T-helper 1 cell treated with Interleukin-12 subunit alpha and Interleukin-12 subunit beta and Interleukin-4 antibody, amounts not matched to agents 30 μg/mL and 1 μg/mL, for 36 hours (primary cell): ENCODE results near the gene ENDOD1.

Source experiments
- H3K27ac Mint-ChIP-seq: one replicate; pipeline ENCODE4 v1.8.0; 2021; ENCODE audit warnings: mild to moderate bottlenecking, mixed read lengths
- H3K27me3 Mint-ChIP-seq: one replicate; pipeline ENCODE4 v1.8.0; 2021; ENCODE audit warnings: low read depth, mixed read lengths
- H3K36me3 Mint-ChIP-seq: one replicate; pipeline ENCODE4 v1.8.0; 2021; ENCODE audit warnings: low read depth, mixed read lengths
- H3K4me1 Mint-ChIP-seq: one replicate; pipeline ENCODE4 v1.8.0; 2021; ENCODE audit warnings: low read depth, mixed read lengths
- H3K4me3 Mint-ChIP-seq: one replicate; pipeline ENCODE4 v1.8.0; 2021; ENCODE audit warnings: mild to moderate bottlenecking, moderate library complexity, mixed read lengths
- H3K9me3 Mint-ChIP-seq: one replicate; pipeline ENCODE4 v1.8.0; 2021; ENCODE audit warnings: mixed read lengths

ENDOD1 gene

DNA sequence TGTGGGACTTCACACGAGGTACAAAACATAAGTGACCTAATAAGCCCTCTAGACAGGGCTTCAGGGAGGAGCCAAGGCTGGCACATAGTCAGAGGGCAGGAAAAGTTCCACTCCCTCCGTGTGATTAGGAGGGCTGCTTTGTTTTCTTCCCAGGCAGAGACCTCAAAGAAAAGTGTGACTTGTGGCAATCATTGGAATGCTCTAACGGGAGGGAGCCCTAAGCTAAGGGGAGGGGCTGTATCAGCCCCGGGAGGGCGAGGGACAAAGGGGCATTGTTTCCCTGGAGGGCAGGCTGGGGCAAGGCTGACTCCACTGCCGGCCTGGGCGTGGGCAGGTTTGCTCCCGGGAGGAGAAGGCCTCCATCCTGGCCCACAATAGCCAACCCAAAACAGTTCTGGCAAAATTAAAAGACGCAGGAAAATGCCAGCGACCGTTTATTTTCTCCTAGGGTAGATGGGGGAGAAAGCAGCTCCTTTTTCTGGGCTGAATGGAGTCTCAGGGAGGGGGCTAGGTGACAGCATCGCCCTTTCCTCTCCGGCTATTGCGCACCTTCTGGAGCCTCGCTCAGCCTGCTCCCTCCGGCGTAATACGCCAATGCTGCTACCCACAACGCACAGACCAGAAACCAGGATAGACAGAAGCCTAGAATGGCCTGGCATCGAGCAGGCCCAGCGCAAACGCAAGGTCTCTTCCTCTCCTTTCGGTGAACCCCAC, 60.2 kb downstream of the ENDOD1 start:
- no peaks in the 10 kb centered on the region for H3K36me3 Mint-ChIP-seq
- no peaks in the 10 kb centered on the region for H3K9me3 Mint-ChIP-seq
- H3K4me1 Mint-ChIP-seq: peaks cover 31% of the 10 kb centered on the region
- H3K4me3 Mint-ChIP-seq: peak overlapping the region; percentile 84
- peak overlapping the region; percentile 84 for H3K27ac Mint-ChIP-seq
- peaks cover 3% of the 10 kb centered on the region for H3K27me3 Mint-ChIP-seq

DNA sequence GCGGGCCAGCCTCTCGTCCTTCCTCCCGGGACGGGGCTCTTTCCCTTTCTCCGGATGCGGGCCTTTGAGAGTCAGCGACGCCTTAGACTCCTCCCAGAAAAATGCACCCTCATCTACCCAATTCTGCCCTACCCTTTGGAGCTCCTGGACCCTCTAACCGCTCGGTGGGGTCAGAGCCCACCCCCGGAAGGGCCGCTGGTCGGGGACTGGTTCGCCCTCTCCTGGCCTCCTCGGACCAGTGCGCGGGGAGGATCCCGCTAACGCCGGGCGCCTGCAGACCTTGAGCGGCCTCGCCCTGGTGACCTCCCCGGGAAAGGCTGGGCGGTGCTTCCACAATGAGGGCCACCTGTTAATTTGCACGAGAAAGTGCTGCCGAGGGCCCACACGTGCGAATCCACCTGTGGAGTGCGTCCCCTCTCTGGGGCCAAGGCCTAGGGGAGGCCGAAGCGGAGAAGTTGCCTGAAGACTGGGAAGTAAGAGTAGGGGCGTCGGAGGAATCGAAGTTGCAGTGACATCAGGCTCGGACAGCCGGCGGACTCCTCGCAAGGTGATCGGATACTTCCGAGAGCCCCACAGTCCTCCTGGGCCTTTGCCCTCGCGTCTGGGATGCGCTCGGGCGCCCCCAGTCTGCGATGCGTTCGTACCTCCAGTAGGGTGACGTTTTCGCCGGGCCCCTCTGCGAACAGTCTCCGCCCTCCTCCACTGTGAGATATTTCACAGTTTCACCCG, 61.5 kb downstream of the ENDOD1 start:
- H3K36me3 Mint-ChIP-seq: no peaks in the 10 kb centered on the region
- peaks cover 3% of the 10 kb centered on the region for H3K27me3 Mint-ChIP-seq
- H3K27ac Mint-ChIP-seq: peak overlapping the region; percentile 84
- H3K4me1 Mint-ChIP-seq: peaks cover 32% of the 10 kb centered on the region
- H3K4me3 Mint-ChIP-seq: peak overlapping the region; percentile 84
- H3K9me3 Mint-ChIP-seq: no peaks in the 10 kb centered on the region

DNA sequence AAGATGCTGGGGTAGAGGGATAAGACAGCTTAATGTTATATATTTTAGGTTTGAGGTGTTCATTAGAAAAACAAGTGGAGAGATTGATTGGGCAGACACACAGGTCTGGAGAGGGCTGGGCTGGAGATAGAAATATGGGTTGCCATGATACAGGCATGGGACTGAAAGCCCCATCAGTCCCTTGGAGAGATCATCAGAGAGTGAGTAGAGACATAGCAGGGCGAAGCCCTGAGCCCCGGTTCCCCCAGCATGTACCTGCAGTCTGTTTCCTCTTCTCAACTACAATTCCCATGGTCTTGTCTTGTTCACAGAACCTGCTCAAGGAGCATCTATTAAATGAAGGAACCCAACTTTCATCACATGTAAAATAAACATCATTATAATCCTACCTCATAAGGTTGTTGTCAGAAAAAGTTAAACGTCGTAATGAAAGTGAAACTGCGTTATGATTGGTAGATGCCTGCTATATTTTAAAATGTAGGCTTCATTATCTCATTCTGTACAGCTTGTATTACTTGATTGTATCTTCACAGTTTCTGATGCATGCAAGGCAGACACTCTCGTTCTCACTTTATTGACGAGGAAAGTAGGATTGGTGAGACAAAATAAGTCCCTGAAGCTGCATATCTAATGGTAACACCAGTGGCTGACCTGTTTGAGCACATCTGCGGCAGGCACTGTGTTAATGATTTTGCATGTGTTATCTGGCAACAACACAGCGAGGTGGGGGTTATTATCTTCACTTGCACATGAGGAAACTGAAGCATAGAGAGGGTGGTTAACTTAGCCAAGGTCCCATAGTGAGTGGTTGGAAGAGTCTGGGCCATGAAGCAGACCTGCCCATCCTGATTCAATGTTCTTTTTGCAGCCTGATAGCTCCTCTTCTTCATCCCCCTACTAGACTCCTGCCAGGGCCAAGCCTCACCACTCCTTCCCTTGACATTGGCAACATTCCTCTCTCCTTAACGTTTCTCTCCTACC, 63.5 kb downstream of the ENDOD1 start:
- no peaks in the 10 kb centered on the region for H3K27me3 Mint-ChIP-seq
- peak overlapping the region; percentile 87 for H3K4me3 Mint-ChIP-seq
- H3K27ac Mint-ChIP-seq: peak overlapping the region; percentile 91
- peaks cover 3% of the 10 kb centered on the region for H3K36me3 Mint-ChIP-seq
- H3K9me3 Mint-ChIP-seq: no peaks in the 10 kb centered on the region
- H3K4me1 Mint-ChIP-seq: peaks cover 37% of the 10 kb centered on the region

- peaks cover 4% of the 10 kb centered on the region for H3K36me3 Mint-ChIP-seq
- no peaks in the 10 kb centered on the region for H3K9me3 Mint-ChIP-seq
- H3K27ac Mint-ChIP-seq: peak overlapping the region; percentile 91
- H3K4me1 Mint-ChIP-seq: peaks cover 39% of the 10 kb centered on the region
- peak overlapping the region; percentile 87 for H3K4me3 Mint-ChIP-seq
- no peaks in the 10 kb centered on the region for H3K27me3 Mint-ChIP-seq
Measured at GRCh38 chr11:95153857-95154246, 64.2 kb downstream of the ENDOD1 start.

DNA sequence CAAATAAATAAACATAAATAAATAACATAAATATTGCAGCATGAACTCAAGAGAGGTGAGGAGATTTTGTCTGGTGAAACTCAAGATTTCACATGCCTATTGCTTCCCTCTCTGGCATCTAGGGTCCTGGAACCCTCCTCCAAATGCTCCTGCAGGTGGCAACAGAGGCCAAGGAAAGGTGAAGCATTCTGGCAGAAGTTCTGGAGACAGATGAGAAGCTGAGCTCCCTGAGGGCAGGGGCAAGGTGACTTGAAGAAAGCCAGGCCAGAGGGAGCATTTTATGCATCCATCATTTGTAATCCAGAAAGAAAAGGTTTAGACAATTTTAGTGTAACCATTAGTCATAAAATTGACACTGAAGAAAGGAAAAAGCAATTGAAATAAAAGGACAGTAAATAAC, 64.9 kb downstream of the ENDOD1 start:
- Mint-ChIP-seq H3K4me1 (peaks cover 39% of the 10 kb centered on the region), H3K4me3 (no peak overlapping the region), H3K27ac (peak overlapping the region; percentile 37)

DNA sequence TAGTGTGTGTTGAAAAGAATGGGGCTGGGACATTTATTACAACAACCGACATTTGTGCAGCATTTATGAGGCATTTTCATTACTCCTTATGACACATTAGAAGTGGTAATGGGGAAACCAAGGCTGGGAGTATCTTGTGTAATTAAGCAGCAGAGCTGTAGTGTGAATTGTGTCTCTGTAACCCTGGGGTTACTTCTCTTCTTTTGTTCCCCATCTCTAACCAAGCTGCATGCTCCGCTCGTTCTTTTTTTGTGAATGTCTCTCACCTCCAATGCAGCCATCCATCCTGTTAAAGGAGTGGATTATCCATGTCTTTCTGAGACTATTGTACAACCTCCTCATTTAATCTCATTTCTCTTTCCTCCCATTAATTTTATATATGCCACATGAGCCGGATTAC, 65.7 kb downstream of the ENDOD1 start:
- H3K27ac Mint-ChIP-seq: no peak overlapping the region
- H3K9me3 Mint-ChIP-seq: no peaks in the 10 kb centered on the region
- H3K36me3 Mint-ChIP-seq: peaks cover 4% of the 10 kb centered on the region
- no peak overlapping the region for H3K4me3 Mint-ChIP-seq
- peaks cover 39% of the 10 kb centered on the region for H3K4me1 Mint-ChIP-seq
- no peaks in the 10 kb centered on the region for H3K27me3 Mint-ChIP-seq

More for the DNA sequence above, 64.9 kb downstream of the ENDOD1 start:
- no peaks in the 10 kb centered on the region for H3K9me3 Mint-ChIP-seq
- peaks cover 4% of the 10 kb centered on the region for H3K36me3 Mint-ChIP-seq
- no peaks in the 10 kb centered on the region for H3K27me3 Mint-ChIP-seq

- H3K4me1 Mint-ChIP-seq: peaks cover 39% of the 10 kb centered on the region
- no peak overlapping the region for H3K27ac Mint-ChIP-seq
- no peak overlapping the region for H3K4me3 Mint-ChIP-seq
- H3K9me3 Mint-ChIP-seq: no peaks in the 10 kb centered on the region
- no peaks in the 10 kb centered on the region for H3K27me3 Mint-ChIP-seq
- H3K36me3 Mint-ChIP-seq: peaks cover 6% of the 10 kb centered on the region
Measured at GRCh38 chr11:95156133-95156721, 66.6 kb downstream of the ENDOD1 start.

- no peak overlapping the region for H3K27ac Mint-ChIP-seq
- H3K9me3 Mint-ChIP-seq: no peaks in the 10 kb centered on the region
- H3K27me3 Mint-ChIP-seq: no peaks in the 10 kb centered on the region
- peaks cover 10% of the 10 kb centered on the region for H3K36me3 Mint-ChIP-seq
- no peak overlapping the region for H3K4me3 Mint-ChIP-seq
- peaks cover 34% of the 10 kb centered on the region for H3K4me1 Mint-ChIP-seq
Measured at GRCh38 chr11:95156916-95157541, 67.4 kb downstream of the ENDOD1 start.

DNA sequence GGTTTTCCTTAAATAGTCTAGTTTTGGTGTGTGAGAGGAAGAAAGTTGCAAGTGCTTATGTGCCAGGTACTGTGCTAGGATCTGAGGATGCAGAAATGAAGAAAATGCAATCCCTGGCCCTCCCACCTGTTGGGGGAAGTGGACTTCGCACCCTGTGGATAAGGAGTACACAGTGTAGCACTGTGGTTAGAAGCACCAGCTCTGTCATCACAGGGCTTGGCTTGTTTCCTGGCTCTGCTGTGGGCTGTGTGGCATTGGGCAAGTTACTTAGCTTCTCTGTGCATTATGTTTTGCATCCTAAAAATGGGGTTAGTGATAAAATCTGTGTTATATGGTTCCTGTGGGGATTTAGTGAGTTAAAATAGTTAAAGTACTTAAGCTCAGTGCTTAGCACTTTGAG, 68.2 kb downstream of the ENDOD1 start:
- Mint-ChIP-seq H3K27ac (peak overlapping the region; percentile 10), H3K36me3 (peaks cover 10% of the 10 kb centered on the region), H3K4me1 (peaks cover 32% of the 10 kb centered on the region), H3K27me3 (no peaks in the 10 kb centered on the region), H3K9me3 (no peaks in the 10 kb centered on the region), H3K4me3 (peak overlapping the region; percentile 3)

DNA sequence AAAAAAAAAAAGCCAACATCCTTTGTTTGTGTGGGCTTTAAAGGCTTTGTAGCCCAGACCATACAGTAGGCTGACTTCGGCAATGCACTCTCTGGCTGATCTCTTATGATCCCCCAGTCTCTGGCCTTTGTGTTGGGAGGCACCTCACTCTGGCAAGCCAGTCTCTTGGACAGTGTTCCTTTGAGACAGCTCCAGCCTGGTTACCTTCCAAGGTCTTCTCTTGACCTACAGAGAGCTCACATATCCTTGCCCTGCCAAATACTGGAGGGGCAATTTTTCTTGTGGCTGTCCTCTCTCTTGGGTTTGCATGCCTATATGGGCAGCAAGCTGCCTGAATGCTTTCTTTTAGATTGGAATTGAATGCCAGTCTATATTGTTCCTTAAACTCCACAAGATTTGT, 71.6 kb downstream of the ENDOD1 start:
- Mint-ChIP-seq H3K36me3 (peaks cover 12% of the 10 kb centered on the region), H3K27ac (no peak overlapping the region), H3K9me3 (no peaks in the 10 kb centered on the region), H3K27me3 (no peaks in the 10 kb centered on the region), H3K4me3 (no peak overlapping the region), H3K4me1 (peaks cover 24% of the 10 kb centered on the region)

DNA sequence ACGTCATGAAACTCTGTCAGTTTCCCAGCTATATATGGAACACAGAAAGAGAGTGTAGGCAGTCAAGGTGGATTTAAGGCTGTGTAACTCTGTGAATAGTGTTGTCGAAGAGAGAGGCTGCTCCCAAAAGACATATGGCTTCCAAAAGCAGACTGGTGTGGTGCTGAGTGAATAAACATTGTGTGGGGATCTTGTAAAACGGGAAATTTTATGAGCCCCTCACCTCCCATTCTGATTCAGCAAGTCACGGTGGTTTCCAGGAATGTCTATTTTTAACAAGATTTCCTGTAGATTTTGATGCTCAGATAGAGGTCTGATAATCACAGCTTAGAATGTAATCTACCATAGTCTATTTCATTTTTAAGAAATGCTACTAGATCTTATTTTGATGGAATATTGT, 73.5 kb downstream of the ENDOD1 start:
- Mint-ChIP-seq H3K4me3 (no peak overlapping the region), H3K27ac (no peak overlapping the region), H3K36me3 (peaks cover 9% of the 10 kb centered on the region), H3K4me1 (peaks cover 13% of the 10 kb centered on the region), H3K27me3 (no peaks in the 10 kb centered on the region), H3K9me3 (no peaks in the 10 kb centered on the region)

- Mint-ChIP-seq H3K9me3 (no peaks in the 10 kb centered on the region), H3K27me3 (no peaks in the 10 kb centered on the region), H3K36me3 (peaks cover 8% of the 10 kb centered on the region), H3K4me3 (no peak overlapping the region), H3K27ac (no peak overlapping the region), H3K4me1 (peaks cover 10% of the 10 kb centered on the region)
Measured at GRCh38 chr11:95165638-95166037, 76.0 kb downstream of the ENDOD1 start.

DNA sequence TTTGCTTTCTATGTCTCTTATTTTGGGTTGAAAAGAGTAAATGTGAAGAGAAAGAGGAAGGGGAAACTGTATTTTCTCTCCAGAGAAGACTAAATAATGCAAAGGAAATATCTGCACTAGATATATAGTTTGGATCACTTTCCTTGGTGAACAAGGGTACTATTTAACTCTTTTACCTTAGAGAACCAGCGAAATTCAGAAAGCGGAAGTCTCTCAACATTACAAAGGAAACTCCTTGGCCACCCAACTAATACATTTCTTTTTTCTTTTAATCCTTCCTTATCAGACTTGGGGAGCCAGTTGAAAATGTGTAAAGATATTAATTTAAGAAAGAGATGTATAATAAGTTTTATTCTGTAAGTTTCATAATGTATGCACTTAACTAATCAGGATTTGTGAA, 77.1 kb downstream of the ENDOD1 start:
- Mint-ChIP-seq H3K27me3 (no peaks in the 10 kb centered on the region), H3K36me3 (peaks cover 5% of the 10 kb centered on the region), H3K27ac (no peak overlapping the region), H3K9me3 (no peaks in the 10 kb centered on the region), H3K4me1 (peaks cover 10% of the 10 kb centered on the region), H3K4me3 (no peak overlapping the region)

GRCh38 chr11:95170294-95170693, 80.6 kb downstream of the ENDOD1 start:
- Mint-ChIP-seq H3K27me3 (no peaks in the 10 kb centered on the region), H3K4me3 (no peak overlapping the region), H3K36me3 (peaks cover 7% of the 10 kb centered on the region), H3K27ac (no peak overlapping the region), H3K9me3 (no peaks in the 10 kb centered on the region), H3K4me1 (no peaks in the 10 kb centered on the region)
